Activated CD4-positive, CD25-positive, alpha-beta regulatory T cell treated with anti-CD3 and anti-CD28 coated beads, Interleukin-2, amount 50 U/mL, for 72 hours (primary cell): ENCODE results near the gene PTPRJ.

Source experiments
- DNase-seq: peaks from one replicate; pipeline ENCODE4 v3.0.0; 2021

The PTPRJ gene

GRCh38 chr11:47997063-47998053, 17.0 kb downstream of the PTPRJ start:
- DNase-seq = no peak

GRCh38 chr11:47998345-47998732, 18.0 kb downstream of the PTPRJ start:
- DNase-seq = no peak

GRCh38 chr11:47998733-47999359, 18.5 kb downstream of the PTPRJ start:
- DNase-seq = no peak

- no peak for DNase-seq
These were observed 20.1 kb downstream of the PTPRJ start for GRCh38 chr11:48000432-48000831.

GRCh38 chr11:48001438-48002021, 21.2 kb downstream of the PTPRJ start:
- peak; percentile 71 for DNase-seq

GRCh38 chr11:48002561-48002960, 22.2 kb downstream of the PTPRJ start:
- no peak for DNase-seq

GRCh38 chr11:48003926-48004325, 23.6 kb downstream of the PTPRJ start:
- DNase-seq = no peak

GRCh38 chr11:48004456-48004855, 24.1 kb downstream of the PTPRJ start:
- no peak for DNase-seq

- DNase-seq = no peak
These were observed 24.8 kb downstream of the PTPRJ start for GRCh38 chr11:48005136-48005535.

GRCh38 chr11:48005831-48006270, 25.5 kb downstream of the PTPRJ start:
- peak; percentile 63 for DNase-seq

GRCh38 chr11:48006301-48006992, 26.1 kb downstream of the PTPRJ start:
- peak; percentile 60 for DNase-seq

- DNase-seq = no peak
These were observed 27.3 kb downstream of the PTPRJ start for GRCh38 chr11:48007677-48008076.

- no peak for DNase-seq
These were observed 28.6 kb downstream of the PTPRJ start for GRCh38 chr11:48008951-48009270.

GRCh38 chr11:48011102-48011797, 30.9 kb downstream of the PTPRJ start:
- DNase-seq = no peak

GRCh38 chr11:48011798-48012391, 31.5 kb downstream of the PTPRJ start:
- DNase-seq = peak; percentile 59

GRCh38 chr11:48013269-48013901, 33.0 kb downstream of the PTPRJ start:
- peak; percentile 70 for DNase-seq

- DNase-seq = no peak
These were observed 34.6 kb downstream of the PTPRJ start for GRCh38 chr11:48014917-48015316.

- no peak for DNase-seq
These were observed 36.9 kb downstream of the PTPRJ start for GRCh38 chr11:48017105-48017830.

- no peak for DNase-seq
These were observed 37.6 kb downstream of the PTPRJ start for GRCh38 chr11:48017831-48018527.

- DNase-seq = no peak
These were observed 38.3 kb downstream of the PTPRJ start for GRCh38 chr11:48018528-48019216.
